Body of pancreas (tissue), 4 donors: ENCODE results near the gene PCDHGA3.

ENCODE experiments used
- CTCF ChIP-seq, 7 experiments: fragments of 450-650 bp in 4 of 7; fragments of 200-600 bp in 3 of 7; sonication (generic) in 3 of 7; IDR thresholded peaks; one replicate each; pipeline ENCODE4 v1.5.1; 2016 to 2019; ENCODE audit warnings: antibody characterized with exemption in 7 of 7
- POLR2A ChIP-seq, 3 donors: fragments of 450-650 bp; IDR thresholded peaks; one replicate each; pipeline ENCODE4 v1.6.1; 2016; ENCODE audit warnings: antibody characterized with exemption in 3 of 3, mild to moderate bottlenecking in 2 of 3

DNA sequence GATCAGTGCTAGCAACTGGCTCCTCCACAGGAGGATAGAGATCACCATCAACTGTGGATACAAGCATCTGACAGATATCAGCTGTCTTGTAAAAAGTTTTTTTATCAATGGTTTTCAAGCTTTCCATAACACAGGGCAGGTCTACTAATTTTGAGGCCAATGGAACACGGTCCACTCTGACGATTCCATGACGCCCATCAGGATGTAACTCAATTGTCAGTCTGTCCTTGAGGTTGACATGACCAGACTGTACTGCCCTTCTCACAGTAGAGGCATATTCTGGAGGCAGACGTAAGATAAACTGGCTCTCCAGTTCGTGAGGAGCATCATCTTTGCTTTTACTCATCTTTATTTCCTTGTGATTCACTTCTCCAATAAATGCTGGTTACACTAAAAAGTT is 23.9 kb upstream of the PCDHGA3 start:
- TF ChIP-seq POLR2A (IDR thresholded peaks at IDR 0.05) = no peak
- TF ChIP-seq CTCF (IDR thresholded peaks at IDR 0.05) = no peak
